IPS DF 6.9 (cell line): ENCODE data around the gene SIGLEC6.

ENCODE experiments used
- DNase-seq: peaks from one replicate; pipeline ENCODE4 v3.0.0-alpha.2; 2013; ENCODE audit warnings: low read depth, low spot score
- H3K27ac ChIP-seq: one replicate; pipeline ENCODE4 v1.5.1; 2013; ENCODE audit warnings: low read length, control low read depth
- H3K27me3 ChIP-seq: 2 replicates; pipeline ENCODE4 v1.6.1; 2013; ENCODE audit warnings: mild to moderate bottlenecking, low read length; ENCODE audit not compliant: control insufficient read depth, insufficient read depth
- H3K36me3 ChIP-seq: 2 replicates; pipeline ENCODE4 v1.6.1; 2013; ENCODE audit warnings: low read length; ENCODE audit not compliant: control insufficient read depth, insufficient read depth
- H3K4me1 ChIP-seq: 2 replicates; pipeline ENCODE4 v1.6.1; 2013; ENCODE audit warnings: low read length; ENCODE audit not compliant: control insufficient read depth, insufficient read depth
- H3K4me3 ChIP-seq: 2 replicates; pipeline ENCODE4 v1.5.1; 2013; ENCODE audit warnings: mild to moderate bottlenecking, low read length
- H3K9me3 ChIP-seq: 2 replicates; pipeline ENCODE4 v1.6.1; 2013; ENCODE audit warnings: low read length, inconsistent platforms; ENCODE audit not compliant: control insufficient read depth, insufficient read depth
- WGBS: extraction: QIAGEN DNeasy Blood & Tissue Kit; methylation state at CpG from one replicate; pipeline ENCODE4 v1.1.7; 2013; ENCODE audit warnings: mixed read lengths, missing lambda C conversion rate; ENCODE audit not compliant: insufficient read length, insufficient coverage; 5-methylcytosine and 5-hydroxymethylcytosine counted together

SIGLEC6 gene

GRCh38 chr19:51548891-51549305 lies 17.4 kb upstream of the SIGLEC6 start:
- no peak overlapping the region for H3K4me3 ChIP-seq
- no peak overlapping the region for H3K27ac ChIP-seq
- no peaks in the 10 kb centered on the region for H3K36me3 ChIP-seq
- no peaks in the 10 kb centered on the region for H3K4me1 ChIP-seq
- no peaks in the 10 kb centered on the region for H3K27me3 ChIP-seq
- H3K9me3 ChIP-seq = no peaks in the 10 kb centered on the region
- WGBS = no CpG with 5 or more reads among the region's 4 CpGs
- no peak for DNase-seq

- H3K36me3 ChIP-seq = no peaks in the 10 kb centered on the region
- no peak for DNase-seq
- H3K27ac ChIP-seq = no peak overlapping the region
- H3K9me3 ChIP-seq = no peaks in the 10 kb centered on the region
- no peaks in the 10 kb centered on the region for H3K4me1 ChIP-seq
- no peaks in the 10 kb centered on the region for H3K27me3 ChIP-seq
- WGBS = no CpG with 5 or more reads among the region's 5 CpGs
- H3K4me3 ChIP-seq = no peak overlapping the region
Observed at GRCh38 chr19:51548213-51548651, 16.8 kb upstream of the SIGLEC6 start.

- Histone ChIP-seq H3K36me3 (no peaks in the 10 kb centered on the region), H3K4me1 (no peaks in the 10 kb centered on the region), H3K4me3 (no peak overlapping the region), H3K27me3 (no peaks in the 10 kb centered on the region), H3K27ac (no peak overlapping the region), H3K9me3 (no peaks in the 10 kb centered on the region)
- no CpG with 5 or more reads among the region's 7 CpGs for WGBS
- no peak for DNase-seq
Observed at GRCh38 chr19:51547397-51548212, 16.1 kb upstream of the SIGLEC6 start.

GRCh38 chr19:51546650-51547396 lies 15.4 kb upstream of the SIGLEC6 start:
- no peak overlapping the region for H3K4me3 ChIP-seq
- WGBS = no CpG with 5 or more reads among the region's 10 CpGs
- H3K9me3 ChIP-seq = no peaks in the 10 kb centered on the region
- DNase-seq = no peak
- no peaks in the 10 kb centered on the region for H3K4me1 ChIP-seq
- H3K27me3 ChIP-seq = no peaks in the 10 kb centered on the region
- no peaks in the 10 kb centered on the region for H3K36me3 ChIP-seq
- no peak overlapping the region for H3K27ac ChIP-seq

- H3K4me1 ChIP-seq = no peaks in the 10 kb centered on the region
- WGBS = no CpG with 5 or more reads among the region's 5 CpGs
- H3K27me3 ChIP-seq = no peaks in the 10 kb centered on the region
- no peak overlapping the region for H3K4me3 ChIP-seq
- no peaks in the 10 kb centered on the region for H3K36me3 ChIP-seq
- no peaks in the 10 kb centered on the region for H3K9me3 ChIP-seq
- H3K27ac ChIP-seq = no peak overlapping the region
- DNase-seq = no peak
Observed at GRCh38 chr19:51546107-51546649, 14.7 kb upstream of the SIGLEC6 start.

GRCh38 chr19:51544038-51544437 lies 12.6 kb upstream of the SIGLEC6 start:
- H3K4me1 ChIP-seq = no peaks in the 10 kb centered on the region
- no peaks in the 10 kb centered on the region for H3K36me3 ChIP-seq
- no peaks in the 10 kb centered on the region for H3K9me3 ChIP-seq
- no peaks in the 10 kb centered on the region for H3K27me3 ChIP-seq
- no peak for DNase-seq
- WGBS = no CpG with 5 or more reads among the region's 6 CpGs
- H3K4me3 ChIP-seq = no peak overlapping the region
- no peak overlapping the region for H3K27ac ChIP-seq

GRCh38 chr19:51542699-51543098 lies 11.2 kb upstream of the SIGLEC6 start:
- Histone ChIP-seq H3K36me3 (no peaks in the 10 kb centered on the region), H3K27me3 (no peaks in the 10 kb centered on the region), H3K4me3 (no peak overlapping the region), H3K4me1 (no peaks in the 10 kb centered on the region), H3K27ac (no peak overlapping the region), H3K9me3 (no peaks in the 10 kb centered on the region)
- no CpG with 5 or more reads among the region's 5 CpGs for WGBS
- no peak for DNase-seq

- no peak for DNase-seq
- Histone ChIP-seq H3K4me3 (no peak overlapping the region), H3K4me1 (no peaks in the 10 kb centered on the region), H3K27me3 (no peaks in the 10 kb centered on the region), H3K27ac (no peak overlapping the region), H3K9me3 (no peaks in the 10 kb centered on the region), H3K36me3 (no peaks in the 10 kb centered on the region)
- WGBS = no CpG with 5 or more reads among the region's 10 CpGs
Observed at GRCh38 chr19:51541458-51542357, 10.2 kb upstream of the SIGLEC6 start.

- no CpG with 5 or more reads among the region's 4 CpGs for WGBS
- H3K27ac ChIP-seq = no peak overlapping the region
- no peaks in the 10 kb centered on the region for H3K27me3 ChIP-seq
- no peaks in the 10 kb centered on the region for H3K36me3 ChIP-seq
- no peaks in the 10 kb centered on the region for H3K4me1 ChIP-seq
- H3K9me3 ChIP-seq = no peaks in the 10 kb centered on the region
- no peak for DNase-seq
- H3K4me3 ChIP-seq = no peak overlapping the region
Observed at GRCh38 chr19:51539821-51540366, 8.4 kb upstream of the SIGLEC6 start.

GRCh38 chr19:51535535-51535934 lies 4.1 kb upstream of the SIGLEC6 start:
- WGBS = no CpG with 5 or more reads among the region's 1 CpG
- no peaks in the 10 kb centered on the region for H3K36me3 ChIP-seq
- no peaks in the 10 kb centered on the region for H3K27me3 ChIP-seq
- H3K27ac ChIP-seq = no peak overlapping the region
- no peak overlapping the region for H3K4me3 ChIP-seq
- H3K9me3 ChIP-seq = no peaks in the 10 kb centered on the region
- H3K4me1 ChIP-seq = peaks cover 4% of the 10 kb centered on the region; the same call in 1 of the 2 replicates
- DNase-seq = no peak
